ENCODE measurements around the gene RMC1.

The RMC1 gene

GRCh38 chr18:23539911-23540525 lies 36.7 kb downstream of the RMC1 start:
- TF ChIP-seq PKNOX1 (IDR thresholded peaks at IDR 0.05) (no peak), FOXK2 (IDR thresholded peaks at IDR 0.05) (no peak), L3MBTL2 (conservative IDR thresholded peaks at IDR 0.05) (no peak), BHLHE40 (IDR thresholded peaks at IDR 0.05; ENCODE audit: borderline replicate concordance) (no peak), CTBP1 (IDR thresholded peaks at IDR 0.05; ENCODE audit: borderline replicate concordance) (no peak), SP1 (IDR thresholded peaks at IDR 0.05) (no peak)
- DNase-seq (ENCODE audit: extremely low spot score) = no peak
- CTCF ChIA-PET = no interaction called here
- POLR2A ChIA-PET = no interaction called here

- no peak for DNase-seq (ENCODE audit: extremely low spot score)
- TF ChIP-seq L3MBTL2 (conservative IDR thresholded peaks at IDR 0.05) (no peak), TARDBP (IDR thresholded peaks at IDR 0.05) (no peak), FOXA1 (IDR thresholded peaks at IDR 0.05) (no peak), PKNOX1 (IDR thresholded peaks at IDR 0.05) (no peak), BHLHE40 (IDR thresholded peaks at IDR 0.05; ENCODE audit: borderline replicate concordance) (no peak), HDGF (IDR thresholded peaks at IDR 0.05; ENCODE audit: borderline replicate concordance) (no peak), FOXK2 (IDR thresholded peaks at IDR 0.05) (no peak), ZNF384 (IDR thresholded peaks at IDR 0.05) (no peak), SP1 (IDR thresholded peaks at IDR 0.05) (no peak), SUZ12 (IDR thresholded peaks at IDR 0.05) (no peak), ARNT (IDR thresholded peaks at IDR 0.05) (no peak), LEF1 (IDR thresholded peaks at IDR 0.05; ENCODE audit: borderline replicate concordance) (no peak), FOXM1 (IDR thresholded peaks at IDR 0.05; ENCODE audit: borderline replicate concordance) (no peak), ELF4 (IDR thresholded peaks at IDR 0.05) (no peak), CTBP1 (IDR thresholded peaks at IDR 0.05; ENCODE audit: borderline replicate concordance) (no peak), NFRKB (IDR thresholded peaks at IDR 0.05) (no peak)
- CTCF ChIA-PET = no interaction called here
- POLR2A ChIA-PET = no interaction called here
Measured at GRCh38 chr18:23540867-23541266, 37.6 kb downstream of the RMC1 start.

GRCh38 chr18:23541349-23542093 lies 38.2 kb downstream of the RMC1 start:
- DNase-seq (ENCODE audit: extremely low spot score) = no peak
- CTCF ChIA-PET = no interaction called here
- TF ChIP-seq L3MBTL2 (conservative IDR thresholded peaks at IDR 0.05) (no peak), TARDBP (IDR thresholded peaks at IDR 0.05) (no peak), FOXA1 (IDR thresholded peaks at IDR 0.05) (no peak), ARNT (IDR thresholded peaks at IDR 0.05) (no peak), LEF1 (IDR thresholded peaks at IDR 0.05; ENCODE audit: borderline replicate concordance) (no peak), FOXM1 (IDR thresholded peaks at IDR 0.05; ENCODE audit: borderline replicate concordance) (no peak), SP1 (IDR thresholded peaks at IDR 0.05) (no peak)
- POLR2A ChIA-PET = interaction anchor here (1.1 kb wide), 1 partner anchor 44 kb away, joined by 3 read pairs; no protein-coding TSS in a partner anchor

GRCh38 chr18:23542461-23542860 lies 39.1 kb downstream of the RMC1 start:
- ChIA-PET POLR2A (interaction anchor here (1.1 kb wide), 1 partner anchor 43 kb away, joined by 3 read pairs; no protein-coding TSS in a partner anchor), CTCF (interaction anchor here (0.6 to 1.5 kb wide), 3 partner anchors 44 to 675 kb away, joined by 3 to 5 read pairs (median 4); no protein-coding TSS in a partner anchor)
- DNase-seq (ENCODE audit: extremely low spot score) = no peak
- no peak for TF ChIP-seq ZNF384 (IDR thresholded peaks at IDR 0.05)
- no peak for TF ChIP-seq BHLHE40 (IDR thresholded peaks at IDR 0.05; ENCODE audit: borderline replicate concordance)
- no peak for TF ChIP-seq ARNT (IDR thresholded peaks at IDR 0.05)
- no peak for TF ChIP-seq FOXA1 (IDR thresholded peaks at IDR 0.05)
- TF ChIP-seq HDGF (IDR thresholded peaks at IDR 0.05; ENCODE audit: borderline replicate concordance) = no peak
- TF ChIP-seq TARDBP (IDR thresholded peaks at IDR 0.05) = no peak
- TF ChIP-seq FOXK2 (IDR thresholded peaks at IDR 0.05) = no peak
- TF ChIP-seq L3MBTL2 (conservative IDR thresholded peaks at IDR 0.05) = no peak
- TF ChIP-seq FOXM1 (IDR thresholded peaks at IDR 0.05; ENCODE audit: borderline replicate concordance) = no peak
- no peak for TF ChIP-seq PKNOX1 (IDR thresholded peaks at IDR 0.05)
- no peak for TF ChIP-seq NFRKB (IDR thresholded peaks at IDR 0.05)
- no peak for TF ChIP-seq LEF1 (IDR thresholded peaks at IDR 0.05; ENCODE audit: borderline replicate concordance)
- TF ChIP-seq CTBP1 (IDR thresholded peaks at IDR 0.05; ENCODE audit: borderline replicate concordance) = no peak

- ChIA-PET CTCF (interaction anchor here (0.6 kb wide), 2 partner anchors 13 to 40 kb away, joined by 3 read pairs; no protein-coding TSS in a partner anchor), POLR2A (no interaction called here)
- no peak for TF ChIP-seq L3MBTL2 (conservative IDR thresholded peaks at IDR 0.05)
- TF ChIP-seq ZNF384 (IDR thresholded peaks at IDR 0.05) = no peak
- no peak for TF ChIP-seq NFRKB (IDR thresholded peaks at IDR 0.05)
- TF ChIP-seq BHLHE40 (IDR thresholded peaks at IDR 0.05; ENCODE audit: borderline replicate concordance) = no peak
- no peak for TF ChIP-seq ARNT (IDR thresholded peaks at IDR 0.05)
- TF ChIP-seq FOXA1 (IDR thresholded peaks at IDR 0.05) = no peak
- TF ChIP-seq FOXM1 (IDR thresholded peaks at IDR 0.05; ENCODE audit: borderline replicate concordance) = no peak
- TF ChIP-seq PKNOX1 (IDR thresholded peaks at IDR 0.05) = no peak
- TF ChIP-seq FOXK2 (IDR thresholded peaks at IDR 0.05) = no peak
- no peak for DNase-seq (ENCODE audit: extremely low spot score)
Measured at GRCh38 chr18:23545247-23545789, 42.0 kb downstream of the RMC1 start.
